Activated CD4-positive, alpha-beta memory T cell treated with anti-CD3 and anti-CD28 coated beads, Interleukin-2, amount 10 ng/mL, durations not matched to agents 7 days and 5 days (primary cell): ENCODE results near the gene BBIP1. TPM values are rescaled to one million over a fixed set of nuclear protein-coding genes. Genes with fewer than 3 reads are reported as not detected.
A peak's percentile ranks its signal among the peaks of the same experiment; 100 is the strongest.

Experiments
- CTCF ChIA-PET: fragments of 350-600 bp; sonication (Branson Sonifier 250); formaldehyde crosslinking; loops from one replicate; lab custom pipeline; 2021; ENCODE audit warnings: antibody characterized with exemption, inconsistent platforms; lab: Charles Lee
- POLR2A ChIA-PET: fragments of 350-600 bp; sonication (Branson Sonifier 250); formaldehyde crosslinking; loops from one replicate; lab custom pipeline; 2021; ENCODE audit warnings: antibody characterized with exemption; lab: Charles Lee
- DNase-seq: peaks from one replicate; pipeline ENCODE4 v3.0.0-alpha.2; 2020
- H3K27ac Mint-ChIP-seq: one replicate; pipeline ENCODE4 v1.8.0; 2021; ENCODE audit warnings: mild to moderate bottlenecking, mixed read lengths
- H3K27me3 Mint-ChIP-seq: one replicate; pipeline ENCODE4 v1.8.0; 2021; ENCODE audit warnings: mixed read lengths
- H3K36me3 Mint-ChIP-seq: one replicate; pipeline ENCODE4 v1.8.0; 2021; ENCODE audit warnings: low read depth, mixed read lengths
- H3K4me1 Mint-ChIP-seq: one replicate; pipeline ENCODE4 v1.8.0; 2021; ENCODE audit warnings: mixed read lengths
- H3K4me3 Mint-ChIP-seq: one replicate; pipeline ENCODE4 v1.8.0; 2021; ENCODE audit warnings: mild to moderate bottlenecking, mixed read lengths
- H3K9me3 Mint-ChIP-seq: one replicate; pipeline ENCODE4 v1.8.0; 2021; ENCODE audit warnings: mixed read lengths
- total RNA-seq, 2 experiments: library from RNA; stranded (reverse); gene quantifications; one replicate each; pipeline ENCODE4 v1.2.3, GENCODE V29; 2021

The BBIP1 gene
- 10 to 100 TPM; 24.8 to 30.2 TPM for total RNA-seq

GRCh38 chr10:110918643-110919348 lies at the start of gene BBIP1:
Gene BBIP1 (minus strand): TSS chr10:110919180. CDS start chr10:110918157, 1,023 bp downstream.
- POLR2A ChIA-PET = interaction anchor here (0.6 to 3.5 kb wide), 30 partner anchors 9 to 1528 kb away, joined by 3 to 41 read pairs (median 4); partner anchors contain the start of genes PDCD4, SMNDC1, VTI1A and ZDHHC6
- CTCF ChIA-PET = interaction anchor here (0.6 to 3.5 kb wide), 12 partner anchors 9 to 360 kb away, joined by 3 to 14 read pairs (median 4); partner anchors contain the start of gene PDCD4
- peaks cover 40% of the 10 kb centered on the region for H3K4me1 Mint-ChIP-seq
- no peak for DNase-seq
- peaks cover 3% of the 10 kb centered on the region for H3K36me3 Mint-ChIP-seq
- peak within 1 kb of the TSS; percentile 97 for H3K27ac Mint-ChIP-seq
- H3K27me3 Mint-ChIP-seq = no peaks in the 10 kb centered on the region
- H3K9me3 Mint-ChIP-seq = no peaks in the 10 kb centered on the region
- H3K4me3 Mint-ChIP-seq = peak within 1 kb of the TSS; percentile 90

GRCh38 chr10:110967645-110968044 lies 48.7 kb upstream of the BBIP1 start:
- no peaks in the 10 kb centered on the region for H3K27me3 Mint-ChIP-seq
- H3K36me3 Mint-ChIP-seq = peaks cover 12% of the 10 kb centered on the region
- H3K27ac Mint-ChIP-seq = no peak overlapping the region
- H3K4me3 Mint-ChIP-seq = no peak overlapping the region
- no peak for DNase-seq
- no peaks in the 10 kb centered on the region for H3K9me3 Mint-ChIP-seq
- ChIA-PET POLR2A (no interaction called here), CTCF (no interaction called here)
- H3K4me1 Mint-ChIP-seq = peaks cover 6% of the 10 kb centered on the region

- ChIA-PET CTCF (no interaction called here), POLR2A (no interaction called here)
- Mint-ChIP-seq H3K4me1 (peaks cover 10% of the 10 kb centered on the region), H3K36me3 (peaks cover 12% of the 10 kb centered on the region), H3K27ac (no peak overlapping the region), H3K27me3 (no peaks in the 10 kb centered on the region), H3K9me3 (no peaks in the 10 kb centered on the region), H3K4me3 (no peak overlapping the region)
- no peak for DNase-seq
Measured at GRCh38 chr10:110967009-110967630, 48.1 kb upstream of the BBIP1 start.

GRCh38 chr10:110966146-110966545 lies 47.2 kb upstream of the BBIP1 start:
- CTCF ChIA-PET = no interaction called here

GRCh38 chr10:110965216-110965615 lies 46.2 kb upstream of the BBIP1 start:
- Mint-ChIP-seq H3K36me3 (peaks cover 9% of the 10 kb centered on the region), H3K9me3 (no peaks in the 10 kb centered on the region), H3K27me3 (no peaks in the 10 kb centered on the region), H3K4me1 (peaks cover 5% of the 10 kb centered on the region), H3K27ac (no peak overlapping the region), H3K4me3 (no peak overlapping the region)
- DNase-seq = no peak
- POLR2A ChIA-PET = no interaction called here
- CTCF ChIA-PET = no interaction called here

More at GRCh38 chr10:110966146-110966545, 47.2 kb upstream of the BBIP1 start:
- H3K9me3 Mint-ChIP-seq = no peaks in the 10 kb centered on the region
- POLR2A ChIA-PET = no interaction called here
- H3K27ac Mint-ChIP-seq = no peak overlapping the region
- H3K4me3 Mint-ChIP-seq = no peak overlapping the region
- peaks cover 9% of the 10 kb centered on the region for H3K36me3 Mint-ChIP-seq
- no peak for DNase-seq
- H3K27me3 Mint-ChIP-seq = no peaks in the 10 kb centered on the region
- H3K4me1 Mint-ChIP-seq = peaks cover 8% of the 10 kb centered on the region

- POLR2A ChIA-PET = no interaction called here
- peaks cover 5% of the 10 kb centered on the region for H3K4me1 Mint-ChIP-seq
- H3K36me3 Mint-ChIP-seq = peaks cover 9% of the 10 kb centered on the region
- H3K27me3 Mint-ChIP-seq = no peaks in the 10 kb centered on the region
- H3K27ac Mint-ChIP-seq = no peak overlapping the region
- no peak overlapping the region for H3K4me3 Mint-ChIP-seq
- CTCF ChIA-PET = no interaction called here
- no peaks in the 10 kb centered on the region for H3K9me3 Mint-ChIP-seq
- DNase-seq = no peak
Measured at GRCh38 chr10:110964681-110965080, 45.7 kb upstream of the BBIP1 start.

- H3K4me1 Mint-ChIP-seq = peaks cover 5% of the 10 kb centered on the region
- CTCF ChIA-PET = interaction anchor here (0.8 kb wide), 1 partner anchor 16 kb away, joined by 3 read pairs; no protein-coding TSS in a partner anchor
- no peak overlapping the region for H3K4me3 Mint-ChIP-seq
- POLR2A ChIA-PET = no interaction called here
- no peaks in the 10 kb centered on the region for H3K27me3 Mint-ChIP-seq
- no peaks in the 10 kb centered on the region for H3K9me3 Mint-ChIP-seq
- no peak overlapping the region for H3K27ac Mint-ChIP-seq
- no peak for DNase-seq
- H3K36me3 Mint-ChIP-seq = peaks cover 14% of the 10 kb centered on the region
Measured at GRCh38 chr10:110963162-110963561, 44.2 kb upstream of the BBIP1 start.

- no peak for DNase-seq
- Mint-ChIP-seq H3K4me3 (no peak overlapping the region), H3K9me3 (no peaks in the 10 kb centered on the region), H3K27ac (no peak overlapping the region), H3K36me3 (peaks cover 14% of the 10 kb centered on the region), H3K4me1 (peaks cover 5% of the 10 kb centered on the region), H3K27me3 (no peaks in the 10 kb centered on the region)
- ChIA-PET CTCF (no interaction called here), POLR2A (interaction anchor here (0.8 kb wide), 1 partner anchor 43 kb away, joined by 3 read pairs; the partner anchor contains the start of genes BBIP1 and SHOC2)
Measured at GRCh38 chr10:110962443-110962842, 43.5 kb upstream of the BBIP1 start.

- ChIA-PET POLR2A (no interaction called here), CTCF (no interaction called here)
- DNase-seq = no peak
- H3K4me3 Mint-ChIP-seq = no peak overlapping the region
- peaks cover 5% of the 10 kb centered on the region for H3K4me1 Mint-ChIP-seq
- H3K9me3 Mint-ChIP-seq = no peaks in the 10 kb centered on the region
- H3K27ac Mint-ChIP-seq = no peak overlapping the region
- H3K27me3 Mint-ChIP-seq = no peaks in the 10 kb centered on the region
- H3K36me3 Mint-ChIP-seq = peaks cover 11% of the 10 kb centered on the region
Measured at GRCh38 chr10:110960333-110960712, 41.3 kb upstream of the BBIP1 start.

- ChIA-PET CTCF (interaction anchor here (0.6 kb wide), 1 partner anchor 1613 kb away, joined by 4 read pairs; no protein-coding TSS in a partner anchor), POLR2A (no interaction called here)
- Mint-ChIP-seq H3K36me3 (peaks cover 9% of the 10 kb centered on the region), H3K27ac (no peak overlapping the region), H3K4me3 (no peak overlapping the region), H3K4me1 (peaks cover 5% of the 10 kb centered on the region), H3K27me3 (no peaks in the 10 kb centered on the region), H3K9me3 (no peaks in the 10 kb centered on the region)
- DNase-seq = no peak
Measured at GRCh38 chr10:110959379-110960332, 40.7 kb upstream of the BBIP1 start.

- H3K27ac Mint-ChIP-seq = no peak overlapping the region
- ChIA-PET POLR2A (no interaction called here), CTCF (no interaction called here)
- no peak for DNase-seq
- H3K4me3 Mint-ChIP-seq = no peak overlapping the region
- H3K36me3 Mint-ChIP-seq = peaks cover 13% of the 10 kb centered on the region
- H3K4me1 Mint-ChIP-seq = peaks cover 4% of the 10 kb centered on the region
- H3K27me3 Mint-ChIP-seq = no peaks in the 10 kb centered on the region
- peaks cover 2% of the 10 kb centered on the region for H3K9me3 Mint-ChIP-seq
Measured at GRCh38 chr10:110957606-110958005, 38.6 kb upstream of the BBIP1 start.

- H3K4me1 Mint-ChIP-seq = peaks cover 8% of the 10 kb centered on the region
- CTCF ChIA-PET = no interaction called here
Measured at GRCh38 chr10:110951381-110951780, 32.4 kb upstream of the BBIP1 start.

More at GRCh38 chr10:110951381-110951780, 32.4 kb upstream of the BBIP1 start:
- POLR2A ChIA-PET = no interaction called here
- H3K27me3 Mint-ChIP-seq = no peaks in the 10 kb centered on the region
- peaks cover 28% of the 10 kb centered on the region for H3K36me3 Mint-ChIP-seq
- peaks cover 2% of the 10 kb centered on the region for H3K9me3 Mint-ChIP-seq
- no peak overlapping the region for H3K4me3 Mint-ChIP-seq
- no peak overlapping the region for H3K27ac Mint-ChIP-seq
- DNase-seq = no peak
